Measurements from ENCODE around the gene CFD. TPM values are rescaled to one million over a fixed set of nuclear protein-coding genes. Genes with fewer than 3 reads are reported as not detected.

CFD gene
- total RNA-seq = 1.1 and 1.3 TPM in 2 replicates
- long read RNA-seq = 0 reads

- Mint-ChIP-seq H3K36me3 (ENCODE audit: insufficient read depth) (no peaks in the 10 kb centered on the region), H3K27ac (no peak within 1 kb of the TSS), H3K4me3 (ENCODE audit: low read depth) (peak within 1 kb of the TSS; percentile 26), H3K9me3 (ENCODE audit: low read depth) (no peaks in the 10 kb centered on the region), H3K27me3 (peaks cover 22% of the 10 kb centered on the region), H3K4me1 (ENCODE audit: low read depth) (no peaks in the 10 kb centered on the region)
- DNase-seq (ENCODE audit: low spot score, unreplicated experiment) = no peak
- no peak for TF ChIP-seq CTCF (IDR thresholded peaks at IDR 0.05; ENCODE audit: unreplicated experiment)
Observed at GRCh38 chr19:858868-859843, at the start of gene CFD. TSS of gene CFD (plus strand) at chr19:859664. CDS start at chr19:859690, 26 bp downstream.

- DNase-seq (ENCODE audit: low spot score, unreplicated experiment) = no peak
- Mint-ChIP-seq H3K36me3 (ENCODE audit: insufficient read depth) (peaks cover 37% of the 10 kb centered on the region), H3K27ac (peak overlapping the region; percentile 90), H3K4me1 (ENCODE audit: low read depth) (peaks cover 2% of the 10 kb centered on the region), H3K9me3 (ENCODE audit: low read depth) (no peaks in the 10 kb centered on the region), H3K27me3 (no peaks in the 10 kb centered on the region), H3K4me3 (ENCODE audit: low read depth) (no peak overlapping the region)
- TF ChIP-seq CTCF (IDR thresholded peaks at IDR 0.05; ENCODE audit: unreplicated experiment) = no peak
Observed at GRCh38 chr19:810077-810855, 49.2 kb upstream of the CFD start.

DNA sequence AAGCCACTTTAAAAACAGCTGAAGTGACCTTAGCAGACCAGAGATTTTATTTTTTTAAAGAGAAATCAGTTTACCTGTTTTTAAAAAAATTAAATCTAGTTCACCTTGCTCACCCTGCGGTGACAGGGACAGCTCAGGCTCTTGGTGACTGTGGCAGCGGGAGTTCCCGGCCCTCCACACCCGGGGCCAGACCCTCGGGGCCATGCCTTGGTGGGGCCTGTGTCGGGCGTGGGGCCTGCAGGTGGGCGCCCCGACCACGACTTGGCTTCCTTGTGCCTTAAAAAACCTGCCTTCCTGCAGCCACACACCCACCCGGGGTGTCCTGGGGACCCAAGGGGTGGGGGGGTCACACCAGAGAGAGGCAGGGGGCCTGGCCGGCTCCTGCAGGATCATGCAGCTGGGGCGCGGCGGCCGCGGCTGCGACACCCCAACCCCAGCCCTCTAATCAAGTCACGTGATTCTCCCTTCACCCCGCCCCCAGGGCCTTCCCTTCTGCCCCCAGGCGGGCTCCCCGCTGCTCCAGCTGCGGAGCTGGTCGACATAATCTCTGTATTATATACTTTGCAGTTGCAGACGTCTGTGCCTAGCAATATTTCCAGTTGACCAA is 48.5 kb upstream of the CFD start:
- no peak for TF ChIP-seq CTCF (IDR thresholded peaks at IDR 0.05; ENCODE audit: unreplicated experiment)
- DNase-seq (ENCODE audit: low spot score, unreplicated experiment) = no peak
- Mint-ChIP-seq H3K4me1 (ENCODE audit: low read depth) (peaks cover 2% of the 10 kb centered on the region), H3K27ac (peak overlapping the region; percentile 90), H3K36me3 (ENCODE audit: insufficient read depth) (peaks cover 40% of the 10 kb centered on the region), H3K9me3 (ENCODE audit: low read depth) (no peaks in the 10 kb centered on the region), H3K27me3 (no peaks in the 10 kb centered on the region), H3K4me3 (ENCODE audit: low read depth) (no peak overlapping the region)

DNA sequence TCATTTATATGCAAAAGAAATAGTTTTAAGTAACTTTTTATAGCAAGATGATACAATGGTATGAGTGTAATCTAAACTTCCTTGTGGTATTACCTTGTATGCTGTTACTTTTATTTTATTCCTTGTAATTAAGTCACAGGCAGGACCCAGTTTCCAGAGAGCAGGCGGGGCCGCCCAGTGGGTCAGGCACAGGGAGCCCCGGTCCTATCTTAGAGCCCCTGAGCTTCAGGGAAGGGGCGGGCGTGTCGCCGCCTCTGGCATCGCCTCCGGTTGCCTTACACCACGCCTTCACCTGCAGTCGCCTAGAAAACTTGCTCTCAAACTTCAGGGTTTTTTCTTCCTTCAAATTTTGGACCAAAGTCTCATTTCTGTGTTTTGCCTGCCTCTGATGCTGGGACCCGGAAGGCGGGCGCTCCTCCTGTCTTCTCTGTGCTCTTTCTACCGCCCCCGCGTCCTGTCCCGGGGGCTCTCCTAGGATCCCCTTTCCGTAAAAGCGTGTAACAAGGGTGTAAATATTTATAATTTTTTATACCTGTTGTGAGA is 47.9 kb upstream of the CFD start:
- H3K4me3 Mint-ChIP-seq (ENCODE audit: low read depth) = no peak overlapping the region
- DNase-seq (ENCODE audit: low spot score, unreplicated experiment) = no peak
- peaks cover 3% of the 10 kb centered on the region for H3K9me3 Mint-ChIP-seq (ENCODE audit: low read depth)
- H3K27ac Mint-ChIP-seq = peak overlapping the region; percentile 76
- H3K36me3 Mint-ChIP-seq (ENCODE audit: insufficient read depth) = peaks cover 43% of the 10 kb centered on the region
- TF ChIP-seq CTCF (IDR thresholded peaks at IDR 0.05; ENCODE audit: unreplicated experiment) = no peak
- no peaks in the 10 kb centered on the region for H3K27me3 Mint-ChIP-seq
- peaks cover 2% of the 10 kb centered on the region for H3K4me1 Mint-ChIP-seq (ENCODE audit: low read depth)

Measured in progenitor cell of endocrine pancreas (in vitro differentiated cells).